Spleen (tissue), 11 donors: ENCODE data around the gene ETFDH. TPM values are rescaled to one million over a fixed set of nuclear protein-coding genes. Genes with fewer than 3 reads are reported as not detected.

Experiments
- DNase-seq: peaks from one replicate; pipeline ENCODE4 v3.0.0-alpha.2; 2020
- H3K27ac ChIP-seq, 8 donors: fragments of 200-600 bp; sonication (generic) in 7 of 8; 1 replicate in 4 of 8; 2 replicates in 4 of 8; pipeline versions ENCODE4 v1.5.0 to v1.8.0; 2016 to 2021; ENCODE audit warnings: inconsistent platforms in 4 of 8, mild to moderate bottlenecking in 4 of 8, moderate library complexity in 1 of 8
- H3K27me3 ChIP-seq, 7 donors: fragments of 200-600 bp; sonication (generic) in 6 of 7; replicated peaks in 1 of 7; 1 replicate in 4 of 7; 2 replicates in 3 of 7; pipeline versions ENCODE4 v1.5.0 to v1.8.0; 2016 to 2021; ENCODE audit warnings: inconsistent platforms in 3 of 7, mild to moderate bottlenecking in 1 of 7
- H3K36me3 ChIP-seq, 6 donors: fragments of 200-600 bp; sonication (generic) in 5 of 6; 1 replicate in 4 of 6; 2 replicates in 2 of 6; pipeline versions ENCODE4 v1.5.0 to v1.8.0; 2016 to 2021; ENCODE audit warnings: inconsistent platforms in 2 of 6
- H3K4me1 ChIP-seq, 6 donors: fragments of 200-600 bp; sonication (generic) in 5 of 6; 1 replicate in 3 of 6; 2 replicates in 3 of 6; pipeline versions ENCODE4 v1.5.0 to v1.8.0; 2016 to 2021; ENCODE audit warnings: inconsistent platforms in 3 of 6
- H3K4me3 ChIP-seq, 8 donors: fragments of 200-600 bp; sonication (generic) in 7 of 8; 1 replicate in 4 of 8; 2 replicates in 4 of 8; pipeline versions ENCODE4 v1.5.0 to v1.8.0; 2016 to 2021; ENCODE audit warnings: inconsistent platforms in 4 of 8, mild to moderate bottlenecking in 4 of 8, moderate library complexity in 2 of 8
- H3K9me3 ChIP-seq, 8 donors: fragments of 200-600 bp; sonication (generic) in 7 of 8; 1 replicate in 4 of 8; 2 replicates in 4 of 8; pipeline versions ENCODE4 v1.5.0 to v1.8.0; 2016 to 2021; ENCODE audit warnings: inconsistent platforms in 4 of 8
- POLR2A ChIP-seq, 3 donors: fragments of 450-650 bp; IDR thresholded peaks; one replicate each; pipeline ENCODE4 v1.5.1; 2017; ENCODE audit warnings: antibody characterized with exemption in 3 of 3, mild to moderate bottlenecking in 1 of 3
- POLR2AphosphoS5 ChIP-seq, 3 donors: sonication (generic); formaldehyde crosslinking; IDR thresholded peaks; one replicate each; pipeline ENCODE4 v1.5.1; 2017; ENCODE audit warnings: antibody characterized with exemption in 3 of 3
- WGBS, 5 donors: extraction: QIAGEN DNeasy Blood & Tissue Kit in 3 of 5; methylation state at CpG; one replicate each; pipeline versions ENCODE4 v1.1.5 to v1.1.7; 2013 to 2018; 5-methylcytosine and 5-hydroxymethylcytosine counted together
- intact Hi-C: fragments of 100-400 bp; cut with DNase I; formaldehyde crosslinking; loops from one replicate; pipeline ENCODE4 v1.15.0; 2023; ENCODE audit warnings: low total_unique reads
- polyA plus RNA-seq, 3 donors: library from polyadenylated mRNA; stranded (reverse); fragments of 200-250 nt; gene quantifications; one replicate each; pipeline ENCODE4 v1.2.1, GENCODE V29; 2013
- total RNA-seq, 7 donors: library from RNA; depleted of rRNA in 3 of 7; stranded (reverse); fragments of >200 nt in 3 of 7; fragmentation: NEBNext Ultra II Directional in 4 of 7; extraction: Animal tissue kit (Norgen Biotek cat#: 25700) in 4 of 7; gene quantifications; one replicate each; pipeline versions ENCODE4 v1.1.0 to v1.2.1, GENCODE V29; 2016 to 2021
- TF ChIP-seq, protein P1 (sequence below), 11 experiments: fragments of 200-600 bp in 7 of 11; fragments of 450-650 bp in 4 of 11; sonication (generic) in 4 of 11; IDR thresholded peaks in 8 of 11; conservative IDR thresholded peaks in 3 of 11; 1 replicate in 7 of 11; 2 replicates in 4 of 11; pipeline versions ENCODE4 v1.4.0 to v1.8.0; 2016 to 2021; ENCODE audit warnings: antibody characterized with exemption in 11 of 11, inconsistent platforms in 4 of 11, mild to moderate bottlenecking in 1 of 11
- donor health status: healthy with polysubstance abuse.
- donor health status: DM: no; HTN: no; CAD: no; lungs with moderate emphysema.
- donor health status: DM: no; HTN: no; CAD: no.
- donor health status: Bipolar disorder and iron deficiency.
- donor health status: healthy.
- donor health status: DM: no; HTN: no; CAD: no.
- donor health status: DM: yes; HTN: yes; CAD: no.

ETFDH gene
- total and polyA plus RNA-seq, 10 donors: 7.1 to 45.2 (median 24.2) TPM

DNA sequence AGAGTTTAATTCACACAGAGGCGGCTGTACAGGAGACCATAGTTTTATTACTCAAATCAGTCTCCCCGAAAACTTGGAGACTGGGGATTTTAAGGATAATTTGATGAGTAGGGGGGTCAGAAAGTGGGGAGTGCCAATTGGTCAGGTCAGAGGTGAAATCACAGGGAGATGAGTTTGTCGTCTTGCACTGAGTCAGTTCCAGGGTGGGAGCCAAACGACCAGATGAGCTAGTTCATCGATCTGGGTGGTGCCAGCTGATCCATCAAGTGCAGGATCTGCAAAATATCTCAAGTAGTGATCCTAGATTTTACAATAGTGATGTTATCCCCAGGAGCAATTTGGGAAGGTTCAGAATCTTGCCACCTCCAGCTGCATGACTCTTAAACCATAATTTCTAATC, 4.0 kb downstream of the ETFDH start:
- WGBS, 5 donors: 87 to 94% (median 90%) methylated on average over 5 of the region's 5 CpGs
- Histone ChIP-seq H3K27ac (no peak overlapping the region), H3K4me1 (peaks cover 5 to 27% (median 16%) of the 10 kb centered on the region in 6 donors), H3K36me3 (peaks cover 0 to 13% (median 0%) of the 10 kb centered on the region in 6 donors), H3K4me3 (no peak overlapping the region), H3K9me3 (no peaks in the 10 kb centered on the region), H3K27me3 (no peaks in the 10 kb centered on the region)
- intact Hi-C loops: no loop called here
- DNase-seq: no peak
- no peak for TF ChIP-seq POLR2A (IDR thresholded peaks at IDR 0.05)
- TF ChIP-seq, protein P1, sequence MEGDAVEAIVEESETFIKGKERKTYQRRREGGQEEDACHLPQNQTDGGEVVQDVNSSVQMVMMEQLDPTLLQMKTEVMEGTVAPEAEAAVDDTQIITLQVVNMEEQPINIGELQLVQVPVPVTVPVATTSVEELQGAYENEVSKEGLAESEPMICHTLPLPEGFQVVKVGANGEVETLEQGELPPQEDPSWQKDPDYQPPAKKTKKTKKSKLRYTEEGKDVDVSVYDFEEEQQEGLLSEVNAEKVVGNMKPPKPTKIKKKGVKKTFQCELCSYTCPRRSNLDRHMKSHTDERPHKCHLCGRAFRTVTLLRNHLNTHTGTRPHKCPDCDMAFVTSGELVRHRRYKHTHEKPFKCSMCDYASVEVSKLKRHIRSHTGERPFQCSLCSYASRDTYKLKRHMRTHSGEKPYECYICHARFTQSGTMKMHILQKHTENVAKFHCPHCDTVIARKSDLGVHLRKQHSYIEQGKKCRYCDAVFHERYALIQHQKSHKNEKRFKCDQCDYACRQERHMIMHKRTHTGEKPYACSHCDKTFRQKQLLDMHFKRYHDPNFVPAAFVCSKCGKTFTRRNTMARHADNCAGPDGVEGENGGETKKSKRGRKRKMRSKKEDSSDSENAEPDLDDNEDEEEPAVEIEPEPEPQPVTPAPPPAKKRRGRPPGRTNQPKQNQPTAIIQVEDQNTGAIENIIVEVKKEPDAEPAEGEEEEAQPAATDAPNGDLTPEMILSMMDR (IDR thresholded peaks at IDR 0.05 in 8 of 11, conservative IDR thresholded peaks at IDR 0.05 in 3 of 11): no peak
- TF ChIP-seq POLR2AphosphoS5 (IDR thresholded peaks at IDR 0.05): no peak

DNA sequence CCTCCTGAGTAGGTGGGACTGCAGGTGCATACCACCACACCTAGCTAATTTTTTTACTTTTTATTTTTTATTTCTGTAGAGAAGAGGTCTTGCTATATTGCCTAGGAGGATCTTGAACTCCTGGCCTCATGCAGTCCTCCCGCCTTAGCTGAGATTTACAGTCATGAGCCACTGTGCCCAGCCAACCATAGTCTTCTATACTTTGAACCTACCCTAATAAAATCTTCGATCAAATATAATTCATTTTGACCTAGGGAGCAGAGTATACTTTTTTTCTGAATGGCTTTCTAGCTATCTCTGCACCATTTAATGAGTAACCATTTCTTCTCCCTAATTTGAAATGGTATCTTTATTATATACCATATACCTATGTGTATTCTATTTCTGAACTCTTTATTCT, 6.7 kb downstream of the ETFDH start:
- Histone ChIP-seq H3K27me3 (no peaks in the 10 kb centered on the region), H3K27ac (no peak overlapping the region), H3K4me3 (no peak overlapping the region), H3K9me3 (no peaks in the 10 kb centered on the region), H3K4me1 (peaks cover 0 to 9% (median 2%) of the 10 kb centered on the region in 6 donors), H3K36me3 (peaks cover 0 to 36% (median 10%) of the 10 kb centered on the region in 6 donors)
- no peak for DNase-seq
- 93 to 98% (median 98%) methylated on average over 2 of the region's 2 CpGs for WGBS, 5 donors
- intact Hi-C loops: no loop called here
- TF ChIP-seq POLR2AphosphoS5 (IDR thresholded peaks at IDR 0.05) (no peak), POLR2A (IDR thresholded peaks at IDR 0.05) (no peak)
- TF ChIP-seq, protein P1 (IDR thresholded peaks at IDR 0.05 in 8 of 11, conservative IDR thresholded peaks at IDR 0.05 in 3 of 11): no peak

DNA sequence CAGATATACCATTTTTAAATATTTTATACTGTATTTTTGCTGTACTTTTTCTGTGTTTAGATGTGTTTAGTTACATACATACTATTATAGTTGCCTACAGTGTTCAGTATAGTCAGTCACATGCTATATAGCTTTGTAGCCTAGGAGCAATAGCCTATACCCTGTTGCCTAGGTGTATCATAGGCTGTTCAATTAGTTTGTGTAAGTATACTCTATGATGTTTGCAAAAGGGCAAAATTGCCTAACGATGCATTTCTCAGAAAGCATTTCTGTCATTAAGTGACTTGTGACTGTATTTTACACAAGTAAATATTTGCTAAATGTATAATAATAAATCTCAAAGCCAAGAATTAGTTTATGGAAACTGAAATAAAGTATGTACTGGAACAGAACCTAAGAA, 9.5 kb downstream of the ETFDH start:
- Histone ChIP-seq H3K4me1 (no peaks in the 10 kb centered on the region), H3K9me3 (no peaks in the 10 kb centered on the region), H3K36me3 (peaks cover 0 to 64% (median 20%) of the 10 kb centered on the region in 6 donors), H3K27me3 (no peaks in the 10 kb centered on the region), H3K4me3 (no peak overlapping the region), H3K27ac (no peak overlapping the region)
- intact Hi-C loops: no loop called here
- WGBS, 5 donors: 83 to 96% (median 94%) methylated on average over 1 of the region's 1 CpG
- DNase-seq: no peak
- TF ChIP-seq, protein P1 (IDR thresholded peaks at IDR 0.05 in 8 of 11, conservative IDR thresholded peaks at IDR 0.05 in 3 of 11): no peak
- TF ChIP-seq POLR2AphosphoS5 (IDR thresholded peaks at IDR 0.05): no peak
- TF ChIP-seq POLR2A (IDR thresholded peaks at IDR 0.05): no peak

DNA sequence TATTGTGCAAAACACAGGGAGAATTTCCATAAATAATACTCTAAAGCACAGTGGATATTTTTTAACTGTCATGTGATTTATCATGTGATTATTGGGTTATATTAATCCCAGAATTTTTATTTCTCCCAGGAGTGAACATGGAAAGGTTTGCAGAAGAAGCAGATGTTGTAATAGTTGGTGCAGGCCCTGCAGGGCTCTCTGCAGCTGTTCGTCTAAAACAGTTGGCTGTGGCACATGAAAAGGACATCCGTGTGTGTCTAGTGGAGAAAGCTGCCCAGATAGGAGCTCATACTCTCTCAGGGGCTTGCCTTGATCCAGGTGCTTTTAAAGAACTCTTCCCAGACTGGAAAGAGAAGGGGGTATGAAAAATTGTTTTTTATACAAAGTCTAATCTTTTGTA, 10.0 kb downstream of the ETFDH start:
- no peaks in the 10 kb centered on the region for H3K27me3 ChIP-seq
- TF ChIP-seq, protein P1 (IDR thresholded peaks at IDR 0.05 in 8 of 11, conservative IDR thresholded peaks at IDR 0.05 in 3 of 11): no peak
- H3K4me3 ChIP-seq: no peak overlapping the region
- no peak overlapping the region for H3K27ac ChIP-seq
- peaks cover 0 to 68% (median 20%) of the 10 kb centered on the region in 6 donors for H3K36me3 ChIP-seq
- 64 to 83% (median 69%) methylated on average over 2 of the region's 2 CpGs for WGBS, 5 donors
- intact Hi-C loops: no loop called here
- H3K4me1 ChIP-seq: no peaks in the 10 kb centered on the region
- no peaks in the 10 kb centered on the region for H3K9me3 ChIP-seq
- DNase-seq: no peak
